ENCODE results near the gene GPR12.

DNA sequence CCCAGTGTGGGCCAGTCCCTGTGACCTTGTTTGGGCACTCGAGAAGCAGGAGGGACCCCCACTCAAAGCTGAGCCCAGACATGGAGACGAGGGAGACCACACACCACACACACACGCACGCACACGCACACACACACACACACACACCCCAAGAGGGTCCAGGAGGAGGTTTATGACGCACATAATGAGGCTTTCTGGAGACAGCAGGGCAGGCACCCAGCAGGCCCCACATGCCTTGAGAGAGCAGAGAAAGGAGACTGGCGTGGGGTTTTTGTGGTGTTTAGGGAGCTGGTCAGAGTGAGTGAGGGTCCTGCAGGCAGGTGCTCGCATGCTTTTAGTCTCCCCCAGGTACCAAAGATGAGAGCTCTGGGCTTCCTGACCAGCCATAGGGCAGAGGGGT lies 42.4 kb downstream of the GPR12 start:
- no peak for TF ChIP-seq POLR2A (IDR thresholded peaks at IDR 0.05)
- TF ChIP-seq, protein P1, sequence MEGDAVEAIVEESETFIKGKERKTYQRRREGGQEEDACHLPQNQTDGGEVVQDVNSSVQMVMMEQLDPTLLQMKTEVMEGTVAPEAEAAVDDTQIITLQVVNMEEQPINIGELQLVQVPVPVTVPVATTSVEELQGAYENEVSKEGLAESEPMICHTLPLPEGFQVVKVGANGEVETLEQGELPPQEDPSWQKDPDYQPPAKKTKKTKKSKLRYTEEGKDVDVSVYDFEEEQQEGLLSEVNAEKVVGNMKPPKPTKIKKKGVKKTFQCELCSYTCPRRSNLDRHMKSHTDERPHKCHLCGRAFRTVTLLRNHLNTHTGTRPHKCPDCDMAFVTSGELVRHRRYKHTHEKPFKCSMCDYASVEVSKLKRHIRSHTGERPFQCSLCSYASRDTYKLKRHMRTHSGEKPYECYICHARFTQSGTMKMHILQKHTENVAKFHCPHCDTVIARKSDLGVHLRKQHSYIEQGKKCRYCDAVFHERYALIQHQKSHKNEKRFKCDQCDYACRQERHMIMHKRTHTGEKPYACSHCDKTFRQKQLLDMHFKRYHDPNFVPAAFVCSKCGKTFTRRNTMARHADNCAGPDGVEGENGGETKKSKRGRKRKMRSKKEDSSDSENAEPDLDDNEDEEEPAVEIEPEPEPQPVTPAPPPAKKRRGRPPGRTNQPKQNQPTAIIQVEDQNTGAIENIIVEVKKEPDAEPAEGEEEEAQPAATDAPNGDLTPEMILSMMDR (IDR thresholded peaks at IDR 0.05) = no peak

All from adrenal gland (tissue), 5 donors.